Prostate gland (tissue), 2 donors: ENCODE data around the gene ABCD2. TPM values are rescaled to one million over a fixed set of nuclear protein-coding genes. Genes with fewer than 3 reads are reported as not detected.
"Not testable (repeated sequence)": the region's sequence is repeated elsewhere in the genome, so short reads cannot be mapped to it uniquely, and the experiment has no call there.

ENCODE experiments used
- DNase-seq: peaks from one replicate; pipeline ENCODE4 v3.0.0-alpha.2; 2019; ENCODE audit warnings: low spot score
- H3K27ac ChIP-seq, 2 donors: fragments of 200-600 bp; sonication (generic); 2 replicates each; pipeline ENCODE4 v1.5.1; 2017 to 2019
- H3K27me3 ChIP-seq: fragments of 200-600 bp; sonication (generic); replicated peaks from 2 replicates; pipeline ENCODE4 v1.5.1; 2019; ENCODE audit not compliant: insufficient read depth
- H3K36me3 ChIP-seq, 2 donors: fragments of 200-600 bp; sonication (generic); 1 replicate in 1 of 2; 2 replicates in 1 of 2; pipeline versions ENCODE4 v1.5.1 to v1.8.1; 2017 to 2019
- H3K4me1 ChIP-seq: fragments of 200-600 bp; sonication (generic); replicated peaks from 2 replicates; pipeline ENCODE4 v1.5.1; 2019
- H3K4me3 ChIP-seq, 2 donors: fragments of 200-600 bp; sonication (generic); 2 replicates each; pipeline ENCODE4 v1.5.1; 2017 to 2019
- H3K9me3 ChIP-seq: fragments of 200-600 bp; sonication (generic); 2 replicates; pipeline ENCODE4 v1.5.1; 2017
- CTCF ChIP-seq, 4 experiments: fragments of 200-600 bp in 2 of 4; fragments of 450-650 bp in 2 of 4; sonication (generic) in 2 of 4; IDR thresholded peaks; 1 replicate in 3 of 4; 2 replicates in 1 of 4; pipeline ENCODE4 v1.5.1; 2016 to 2019; ENCODE audit warnings: antibody characterized with exemption in 4 of 4, mild to moderate bottlenecking in 2 of 4, moderate library complexity in 2 of 4
- POLR2A ChIP-seq: fragments of 450-650 bp; IDR thresholded peaks from one replicate; pipeline ENCODE4 v1.6.1; 2016; ENCODE audit warnings: antibody characterized with exemption, mild to moderate bottlenecking
- POLR2AphosphoS5 ChIP-seq: sonication (generic); formaldehyde crosslinking; IDR thresholded peaks from one replicate; pipeline ENCODE4 v1.6.1; 2017; ENCODE audit warnings: antibody characterized with exemption
- WGBS: methylation state at CpG from one replicate; pipeline ENCODE4 v1.1.5; 2018; 5-methylcytosine and 5-hydroxymethylcytosine counted together
- intact Hi-C: fragments of 100-400 bp; cut with DNase I; formaldehyde crosslinking; loops from one replicate; pipeline ENCODE4 v1.14.2; 2022
- total RNA-seq, 2 donors: library from RNA; depleted of rRNA; stranded (reverse); fragments of >200 nt; gene quantifications; one replicate each; pipeline ENCODE4 v1.1.0, GENCODE V29; 2016

ABCD2 gene
- total RNA-seq, 2 donors from 2014 or later: 0.40 TPM; not detected in 1

- Histone ChIP-seq H3K36me3 (no peaks in the 10 kb centered on the region), H3K4me1 (no peaks in the 10 kb centered on the region), H3K27ac (no peak overlapping the region), H3K9me3 (no peaks in the 10 kb centered on the region), H3K27me3 (no peaks in the 10 kb centered on the region), H3K4me3 (no peak overlapping the region)
- no peak for DNase-seq
- intact Hi-C loops: no loop called here
- TF ChIP-seq POLR2AphosphoS5 (no peak), CTCF (IDR thresholded peaks at IDR 0.05) (no peak), POLR2A (no peak)
- whole genome bisulfite sequencing: 87% methylated on average over 4 of the region's 4 CpGs
These were observed 12.7 kb downstream of the ABCD2 start for GRCh38 chr12:39606712-39607423.

GRCh38 chr12:39605996-39606395, 13.6 kb downstream of the ABCD2 start:
- H3K4me3 ChIP-seq: no peak overlapping the region
- 67% methylated on average over 3 of the region's 3 CpGs for WGBS
- H3K9me3 ChIP-seq: no peaks in the 10 kb centered on the region
- H3K4me1 ChIP-seq: no peaks in the 10 kb centered on the region
- intact Hi-C loops: no loop called here
- H3K27me3 ChIP-seq: no peaks in the 10 kb centered on the region
- no peaks in the 10 kb centered on the region for H3K36me3 ChIP-seq
- TF ChIP-seq POLR2A (no peak), POLR2AphosphoS5 (no peak), CTCF (IDR thresholded peaks at IDR 0.05) (no peak)
- H3K27ac ChIP-seq: no peak overlapping the region
- no peak for DNase-seq

- Histone ChIP-seq H3K4me3 (no peak overlapping the region), H3K4me1 (no peaks in the 10 kb centered on the region), H3K36me3 (no peaks in the 10 kb centered on the region), H3K9me3 (no peaks in the 10 kb centered on the region), H3K27me3 (no peaks in the 10 kb centered on the region), H3K27ac (no peak overlapping the region)
- WGBS: 100% methylated on average over 1 of the region's 1 CpG
- intact Hi-C loops: no loop called here
- TF ChIP-seq POLR2AphosphoS5: no peak
- no peak for TF ChIP-seq POLR2A
- no peak for TF ChIP-seq CTCF (IDR thresholded peaks at IDR 0.05)
- DNase-seq: no peak
These were observed 14.1 kb downstream of the ABCD2 start for GRCh38 chr12:39605501-39605900.

- no peak for DNase-seq
- TF ChIP-seq POLR2A: no peak
- TF ChIP-seq CTCF (IDR thresholded peaks at IDR 0.05): no peak
- no peak for TF ChIP-seq POLR2AphosphoS5
- Histone ChIP-seq H3K4me3 (no peak overlapping the region), H3K27ac (no peak overlapping the region), H3K9me3 (no peaks in the 10 kb centered on the region), H3K36me3 (no peaks in the 10 kb centered on the region), H3K27me3 (no peaks in the 10 kb centered on the region), H3K4me1 (no peaks in the 10 kb centered on the region)
- intact Hi-C loops: no loop called here
These were observed 16.5 kb downstream of the ABCD2 start for GRCh38 chr12:39603065-39603464.

- H3K4me3 ChIP-seq, H3K9me3 ChIP-seq, H3K4me1 ChIP-seq, intact Hi-C loops, H3K36me3 ChIP-seq, DNase-seq, H3K27me3 ChIP-seq, H3K27ac ChIP-seq: not testable (repeated sequence)
- WGBS: 95% methylated on average over 3 of the region's 3 CpGs
These were observed 17.7 kb downstream of the ABCD2 start for GRCh38 chr12:39601951-39602350.
